PC-9 (cell line): ENCODE results near the gene ADAMTS4. TPM values are rescaled to one million over a fixed set of nuclear protein-coding genes. Genes with fewer than 3 reads are reported as not detected.
"Not testable (repeated sequence)": the region's sequence is repeated elsewhere in the genome, so short reads cannot be mapped to it uniquely, and the experiment has no call there.

Experiments
- BruUV-seq: library from RNA; stranded (reverse); fragments of 400-500 nt; replicated peaks from 2 replicates; lab custom pipeline; 2021; lab: Mats Ljungman, UMichigan
- CTCF ChIA-PET: fragments of 300-600 bp; sonication (Branson Sonifier 250); formaldehyde crosslinking; loops from one replicate; lab custom pipeline; 2022; ENCODE audit warnings: antibody characterized with exemption; lab: Charles Lee
- POLR2A ChIA-PET: fragments of 300-600 bp; sonication (Branson Sonifier 250); formaldehyde crosslinking; loops from one replicate; lab custom pipeline; 2022; ENCODE audit warnings: antibody characterized with exemption; ENCODE audit not compliant: unreplicated experiment; lab: Charles Lee
- DNase-seq, 2 experiments: peaks; one replicate each; pipeline versions ENCODE4 v3.0.0 to v3.0.0-alpha.2; 2015 to 2022; ENCODE audit warnings: mixed read lengths in 1 of 2
- H2AFZ ChIP-seq: fragments of 200-600 bp; sonication (generic); 2 replicates; pipeline ENCODE4 v1.8.1; 2017; ENCODE audit warnings: antibody characterized with exemption
- H3F3A ChIP-seq: fragments of 200-600 bp; sonication (generic); 2 replicates; pipeline ENCODE4 v1.8.1; 2017; ENCODE audit warnings: antibody characterized with exemption, mild to moderate bottlenecking, low read depth; ENCODE audit not compliant: insufficient read depth
- H3K27ac ChIP-seq: fragments of 200-600 bp; sonication (generic); 2 replicates; pipeline ENCODE4 v1.6.1; 2016; ENCODE audit warnings: mixed run types
- H3K27me3 ChIP-seq: fragments of 200-600 bp; sonication (generic); 2 replicates; pipeline ENCODE4 v1.6.1; 2016; ENCODE audit warnings: low read depth, mixed run types; ENCODE audit not compliant: insufficient read depth
- H3K36me3 ChIP-seq: fragments of 200-600 bp; sonication (generic); 2 replicates; pipeline ENCODE4 v1.6.1; 2016; ENCODE audit warnings: low read depth, mixed run types
- H3K4me1 ChIP-seq: fragments of 200-600 bp; sonication (generic); replicated peaks from 2 replicates; pipeline ENCODE4 v1.6.1; 2016; ENCODE audit warnings: mixed run types; ENCODE audit not compliant: insufficient read depth
- H3K4me2 ChIP-seq: fragments of 200-600 bp; sonication (generic); 2 replicates; pipeline ENCODE4 v1.6.1; 2017; ENCODE audit warnings: mixed run types
- H3K4me3 ChIP-seq: fragments of 200-600 bp; sonication (generic); 2 replicates; pipeline ENCODE4 v1.6.1; 2016; ENCODE audit warnings: mixed run types
- H3K79me2 ChIP-seq: fragments of 200-600 bp; sonication (generic); 2 replicates; pipeline ENCODE4 v1.6.1; 2017; ENCODE audit warnings: low read depth, mixed run types
- H3K9me2 ChIP-seq: fragments of 200-600 bp; sonication (generic); 2 replicates; pipeline ENCODE4 v1.8.1; 2017; ENCODE audit warnings: mild to moderate bottlenecking; ENCODE audit not compliant: insufficient read depth
- H3K9me3 ChIP-seq: fragments of 200-600 bp; sonication (generic); 2 replicates; pipeline ENCODE4 v1.8.1; 2016; ENCODE audit warnings: low read depth; ENCODE audit not compliant: insufficient read depth
- H4K20me1 ChIP-seq: fragments of 200-600 bp; sonication (generic); 2 replicates; pipeline ENCODE4 v1.8.1; 2017; ENCODE audit not compliant: insufficient read depth
- CTCF ChIP-seq: fragments of 200-600 bp; sonication (generic); conservative IDR thresholded peaks from 2 replicates; pipeline ENCODE4 v1.6.1; 2017; ENCODE audit warnings: mixed run types, antibody characterized with exemption, mild to moderate bottlenecking, moderate library complexity
- EZH2 ChIP-seq: fragments of 200-600 bp; sonication (generic); IDR thresholded peaks from 2 replicates; pipeline ENCODE4 v1.8.0; 2017; ENCODE audit warnings: antibody characterized with exemption, low read depth
- intact Hi-C: fragments of 100-400 bp; cut with micrococcal nuclease; formaldehyde crosslinking; loops from one replicate; pipeline ENCODE4 v1.10.0; 2022; ENCODE audit not compliant: unreplicated experiment
- total RNA-seq: library from RNA; stranded (reverse); gene quantifications from 2 replicates; pipeline ENCODE4 v1.2.3, GENCODE V29; 2021

ADAMTS4 gene
- total RNA-seq, 1 experiment from 2014 or later, result not detected

DNA sequence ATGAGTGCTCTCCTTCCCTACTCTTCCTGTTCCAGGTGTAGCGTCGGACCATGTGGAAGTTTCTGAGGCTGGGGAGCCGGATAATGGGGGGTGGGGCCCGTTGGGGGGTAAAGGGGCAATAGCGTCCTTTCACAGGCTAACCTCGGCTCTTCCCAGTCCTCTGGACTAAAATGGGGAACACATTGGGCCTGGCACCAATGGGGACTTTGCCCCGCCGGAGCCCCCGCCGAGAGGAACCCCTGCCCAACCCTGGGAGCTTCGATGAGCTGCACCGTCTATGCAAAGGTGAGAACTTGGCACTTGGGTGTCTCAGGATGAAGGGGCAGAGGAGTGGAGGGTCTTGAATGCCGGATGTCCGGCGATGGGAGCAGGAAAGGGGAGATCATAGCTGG lies 27.5 kb upstream of the ADAMTS4 start:
- Histone ChIP-seq H3K36me3 (no peaks in the 10 kb centered on the region), H3K9me2 (no peaks in the 10 kb centered on the region), H3K4me1 (peaks cover 16% of the 10 kb centered on the region), H3K27me3 (no peaks in the 10 kb centered on the region), H4K20me1 (no peaks in the 10 kb centered on the region), H3F3A (peaks cover 3% of the 10 kb centered on the region; the same call in 1 of the 2 replicates), H2AFZ (peak overlapping the region; percentile 88), H3K9me3 (no peaks in the 10 kb centered on the region), H3K4me2 (peak overlapping the region; percentile 91), H3K27ac (no peak overlapping the region), H3K4me3 (peak overlapping the region; percentile 83), H3K79me2 (no peaks in the 10 kb centered on the region)
- BruUV-seq, result no TSS peak
- TF ChIP-seq CTCF (no peak), EZH2 (no peak)
- CTCF ChIA-PET, result interaction anchor here (0.6 to 1.4 kb wide), 9 partner anchors 15 to 156 kb away, joined by 3 to 13 read pairs (median 5); partner anchors contain the start of gene SDHC
- POLR2A ChIA-PET, result interaction anchor here (0.6 to 0.7 kb wide), 2 partner anchors 23 to 73 kb away, joined by 3 read pairs; partner anchors contain the start of gene UFC1
- DNase-seq, result no peak
- intact Hi-C loops, result loop anchor here (2.0 to 10.0 kb wide), 2 partner anchors 156 to 538 kb away; partner anchors contain the start of gene ATF6

- Histone ChIP-seq H3K4me3 (peak within 1 kb of the TSS; percentile 83), H3K9me3 (no peaks in the 10 kb centered on the region), H2AFZ (peak within 1 kb of the TSS; percentile 88), H3F3A (peaks cover 3% of the 10 kb centered on the region; the same call in 1 of the 2 replicates), H3K4me2 (peak within 1 kb of the TSS; percentile 91), H3K36me3 (no peaks in the 10 kb centered on the region), H3K79me2 (no peaks in the 10 kb centered on the region), H3K4me1 (peaks cover 16% of the 10 kb centered on the region), H4K20me1 (no peaks in the 10 kb centered on the region), H3K27ac (no peak within 1 kb of the TSS), H3K27me3 (no peaks in the 10 kb centered on the region), H3K9me2 (no peaks in the 10 kb centered on the region)
- ChIA-PET POLR2A (interaction anchor here (0.5 to 0.7 kb wide), 12 partner anchors 9 to 861 kb away, joined by 3 to 11 read pairs (median 4); partner anchors contain the start of gene UFC1), CTCF (interaction anchor here (0.5 to 1.4 kb wide), 15 partner anchors 14 to 547 kb away, joined by 3 to 13 read pairs (median 4); partner anchors contain the start of genes NDUFS2 and SDHC)
- TF ChIP-seq EZH2 (no peak), CTCF (peak; percentile 52)
- intact Hi-C loops, result loop anchor here (2.0 to 10.0 kb wide), 2 partner anchors 157 to 539 kb away; partner anchors contain the start of gene ATF6
- DNase-seq, result peak; percentile 84 to 95
- BruUV-seq, result no TSS peak
Measured at GRCh38 chr1:161225534-161226319, 26.9 kb upstream of the ADAMTS4 start, which contains the start of gene TOMM40L. TSS of gene TOMM40L (plus strand) at chr1:161226060. CDS start at chr1:161226490, 430 bp downstream.

DNA sequence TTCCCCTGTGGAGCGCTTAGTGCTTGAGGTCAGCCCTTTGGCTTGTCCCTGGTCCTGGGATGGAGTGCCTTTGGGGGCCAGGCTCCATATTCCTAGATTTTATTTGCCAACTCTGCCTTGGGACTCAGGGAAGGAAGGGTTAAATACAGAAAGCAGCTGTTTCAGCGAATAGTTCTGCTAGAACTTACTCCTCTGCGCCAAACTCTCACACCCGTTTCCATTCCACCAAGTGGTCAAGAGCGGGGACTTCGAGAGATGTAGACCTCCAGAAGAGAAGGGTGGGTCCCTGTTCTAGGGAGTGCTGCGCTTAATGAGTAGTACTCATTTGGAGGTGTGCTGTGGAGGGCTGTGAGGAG lies 26.3 kb upstream of the ADAMTS4 start:
- peak overlapping the region; percentile 24 for H3K4me2 ChIP-seq
- no TSS peak for BruUV-seq

DNA sequence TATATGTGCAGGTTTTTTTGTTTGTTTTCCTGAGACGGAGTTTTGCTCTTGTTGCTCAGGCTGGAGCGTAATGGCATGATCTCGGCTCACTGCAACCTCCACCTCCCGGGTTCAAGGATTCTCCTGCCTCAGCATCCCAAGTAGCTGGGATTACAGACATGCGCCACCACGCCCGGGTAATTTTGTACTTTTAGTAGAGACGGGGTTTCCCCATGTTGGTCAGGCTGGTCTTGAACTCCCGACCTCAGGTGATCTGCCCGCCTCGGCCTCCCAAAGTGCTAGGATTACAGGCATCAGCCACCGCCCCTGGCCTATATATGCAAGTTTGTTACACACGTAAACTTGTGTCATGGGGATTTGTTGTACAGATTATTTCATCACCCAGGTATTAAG lies 25.8 kb upstream of the ADAMTS4 start:
- H3K9me3 ChIP-seq, H3F3A ChIP-seq, POLR2A ChIA-PET, H3K27ac ChIP-seq, H3K27me3 ChIP-seq, DNase-seq, BruUV-seq, H3K4me2 ChIP-seq, H3K36me3 ChIP-seq, H3K9me2 ChIP-seq, H3K4me3 ChIP-seq, H2AFZ ChIP-seq, H3K79me2 ChIP-seq, H4K20me1 ChIP-seq: not testable (repeated sequence)
- CTCF ChIA-PET, result interaction anchor here (0.7 kb wide), 1 partner anchor 127 kb away, joined by 3 read pairs; no protein-coding TSS in a partner anchor
- peaks cover 16% of the 10 kb centered on the region for H3K4me1 ChIP-seq
- intact Hi-C loops, result loop anchor here (10.0 kb wide), 1 partner anchor 540 kb away; the partner anchor contains the start of gene ATF6

More for the DNA sequence above, 26.3 kb upstream of the ADAMTS4 start:
- peaks cover 3% of the 10 kb centered on the region; the same call in 1 of the 2 replicates for H3F3A ChIP-seq
- H3K4me3 ChIP-seq, result no peak overlapping the region
- H3K79me2 ChIP-seq, result no peaks in the 10 kb centered on the region
- no peaks in the 10 kb centered on the region for H4K20me1 ChIP-seq
- intact Hi-C loops, result loop anchor here (10.0 kb wide), 1 partner anchor 540 kb away; the partner anchor contains the start of gene ATF6
- no peaks in the 10 kb centered on the region for H3K27me3 ChIP-seq
- H3K9me3 ChIP-seq, result no peaks in the 10 kb centered on the region
- no peaks in the 10 kb centered on the region for H3K9me2 ChIP-seq
- no peaks in the 10 kb centered on the region for H3K36me3 ChIP-seq
- peaks cover 16% of the 10 kb centered on the region for H3K4me1 ChIP-seq
- POLR2A ChIA-PET, result interaction anchor here (0.5 to 0.7 kb wide), 10 partner anchors 9 to 860 kb away, joined by 3 to 11 read pairs (median 4); no protein-coding TSS in a partner anchor
- H2AFZ ChIP-seq, result 0 out of 2 replicates have a peak overlapping the region, but pooled peaks have one; percentile 24
- CTCF ChIA-PET, result interaction anchor here (0.5 to 1.4 kb wide), 14 partner anchors 14 to 547 kb away, joined by 3 to 13 read pairs (median 4); partner anchors contain the start of genes NDUFS2 and SDHC
- no peak for TF ChIP-seq CTCF
- no peak for TF ChIP-seq EZH2
- DNase-seq, result no peak
- H3K27ac ChIP-seq, result no peak overlapping the region
